Panc1 (cell line): ENCODE results near the gene VWA8. TPM values are rescaled to one million over a fixed set of nuclear protein-coding genes. Genes with fewer than 3 reads are reported as not detected.
"Not testable (repeated sequence)": the region's sequence is repeated elsewhere in the genome, so short reads cannot be mapped to it uniquely, and the experiment has no call there.

Experiments
- ATAC-seq: fragments of 200-7000 bp; cut with Tn5 transposase; 2 replicates; pipeline ENCODE4 v1.9.1; 2020; ENCODE audit warnings: mild to moderate bottlenecking, moderate library complexity
- BruUV-seq: library from RNA; stranded (reverse); fragments of 400-500 nt; replicated peaks from 2 replicates; lab custom pipeline; 2021; lab: Mats Ljungman, UMichigan
- CTCF ChIA-PET: fragments of 300-600 bp; sonication (Branson Sonifier 250); formaldehyde crosslinking; loops from one replicate; lab custom pipeline; 2022; ENCODE audit warnings: antibody characterized with exemption; lab: Charles Lee
- POLR2A ChIA-PET: fragments of 300-600 bp; sonication (Branson Sonifier 250); formaldehyde crosslinking; loops from one replicate; lab custom pipeline; 2022; ENCODE audit warnings: antibody characterized with exemption; lab: Charles Lee
- DNase-seq: peaks from one replicate; pipeline ENCODE4 v3.0.0-alpha.2; 2010; ENCODE audit warnings: low read depth, low spot score
- H3K27ac ChIP-seq: 2 replicates; pipeline ENCODE4 v1.5.1; 2011; ENCODE audit warnings: mild to moderate bottlenecking, low read length, inconsistent platforms
- H3K27me3 ChIP-seq: fragments of 200-500 bp; sonication (Bioruptor generic); 2 replicates; pipeline ENCODE4 v1.6.0; 2014; ENCODE audit warnings: low read length, inconsistent platforms; ENCODE audit not compliant: control insufficient read depth, insufficient read depth
- H3K36me3 ChIP-seq: fragments of 200-500 bp; sonication (Bioruptor generic); 2 replicates; pipeline ENCODE4 v1.5.1; 2014; ENCODE audit warnings: inconsistent platforms, mild to moderate bottlenecking, low read length, moderate library complexity; ENCODE audit not compliant: control insufficient read depth, insufficient read depth
- H3K4me1 ChIP-seq: 2 replicates; pipeline ENCODE4 v1.5.1; 2011; ENCODE audit warnings: inconsistent platforms, mild to moderate bottlenecking, low read length, moderate library complexity; ENCODE audit not compliant: control insufficient read depth, insufficient read depth
- H3K4me3 ChIP-seq, 2 experiments: 2 replicates each; pipeline ENCODE4 v1.5.1; 2011 to 2012; ENCODE audit warnings: low read depth in 2 of 2, low read length in 2 of 2, mild to moderate bottlenecking in 2 of 2, inconsistent platforms in 1 of 2, moderate library complexity in 1 of 2
- H3K9me3 ChIP-seq: fragments of 200-500 bp; sonication (Bioruptor generic); 2 replicates; pipeline ENCODE4 v1.5.1; 2014; ENCODE audit warnings: low read depth, mild to moderate bottlenecking, inconsistent platforms, low read length, moderate library complexity; ENCODE audit not compliant: control insufficient read depth, insufficient read depth
- POLR2AphosphoS5 ChIP-seq: IDR thresholded peaks from 2 replicates; pipeline ENCODE4 v1.6.1; 2012; ENCODE audit warnings: mild to moderate bottlenecking, low read depth, low read length, moderate library complexity
- REST ChIP-seq, 2 experiments: IDR thresholded peaks; 2 replicates each; pipeline ENCODE4 v1.6.1; 2011 to 2012; ENCODE audit warnings: low read depth in 2 of 2, control low read depth in 1 of 2, low read length in 1 of 2, mild to moderate bottlenecking in 1 of 2, moderate library complexity in 1 of 2; ENCODE audit not compliant: insufficient read depth in 1 of 2
- SIN3A ChIP-seq: IDR thresholded peaks from 2 replicates; pipeline ENCODE4 v1.6.1; 2012; ENCODE audit warnings: low read depth, mild to moderate bottlenecking, low read length, moderate library complexity, borderline replicate concordance; ENCODE audit not compliant: insufficient read depth
- TCF7L2 ChIP-seq: IDR thresholded peaks from 2 replicates; pipeline ENCODE4 v1.6.1; 2011; ENCODE audit warnings: mild to moderate bottlenecking, low read depth, low read length, inconsistent platforms
- in situ Hi-C: cut with HindIII; loops from 2 replicates; pipeline ENCODE4 v1.10.0; 2016; ENCODE audit warnings: low sequenced_read_pairs, low pct_unique_long_range_greater_than_20kb
- intact Hi-C: fragments of 100-400 bp; cut with micrococcal nuclease; formaldehyde crosslinking; loops from one replicate; pipeline ENCODE4 v1.10.0; 2022; ENCODE audit not compliant: unreplicated experiment
- total RNA-seq: library from RNA; stranded (reverse); gene quantifications from one replicate; pipeline ENCODE4 v1.2.1, GENCODE V29; 2021; ENCODE audit not compliant: unreplicated experiment
- TF ChIP-seq, protein P1 (sequence below): fragments of 450-650 bp; IDR thresholded peaks from 2 replicates; pipeline ENCODE4 v1.5.1; 2017; ENCODE audit warnings: mild to moderate bottlenecking

Gene VWA8
- total RNA-seq, 1 experiment from 2014 or later, result 11.2 TPM

GRCh38 chr13:41571817-41572340, 389.0 kb downstream of the VWA8 start:
- H3K36me3 ChIP-seq, POLR2A ChIA-PET, intact Hi-C loops, H3K9me3 ChIP-seq, H3K27me3 ChIP-seq, in situ Hi-C loops, H3K4me3 ChIP-seq, BruUV-seq, H3K4me1 ChIP-seq, ATAC-seq, DNase-seq, CTCF ChIA-PET, H3K27ac ChIP-seq: not testable (repeated sequence)

GRCh38 chr13:41568972-41569351, 391.9 kb downstream of the VWA8 start:
- H3K4me1 ChIP-seq, result no peaks in the 10 kb centered on the region
- intact Hi-C loops (no loop called here), in situ Hi-C loops (no loop called here)
- BruUV-seq, result no TSS peak
- ATAC-seq (no peak), DNase-seq (no peak)
- no peaks in the 10 kb centered on the region for H3K9me3 ChIP-seq
- H3K27ac ChIP-seq, result no peak overlapping the region
- no peaks in the 10 kb centered on the region for H3K36me3 ChIP-seq
- H3K27me3 ChIP-seq, result no peaks in the 10 kb centered on the region
- H3K4me3 ChIP-seq, result no peak overlapping the region
- ChIA-PET POLR2A (no interaction called here), CTCF (no interaction called here)
- TF ChIP-seq POLR2AphosphoS5, result no peak

DNA sequence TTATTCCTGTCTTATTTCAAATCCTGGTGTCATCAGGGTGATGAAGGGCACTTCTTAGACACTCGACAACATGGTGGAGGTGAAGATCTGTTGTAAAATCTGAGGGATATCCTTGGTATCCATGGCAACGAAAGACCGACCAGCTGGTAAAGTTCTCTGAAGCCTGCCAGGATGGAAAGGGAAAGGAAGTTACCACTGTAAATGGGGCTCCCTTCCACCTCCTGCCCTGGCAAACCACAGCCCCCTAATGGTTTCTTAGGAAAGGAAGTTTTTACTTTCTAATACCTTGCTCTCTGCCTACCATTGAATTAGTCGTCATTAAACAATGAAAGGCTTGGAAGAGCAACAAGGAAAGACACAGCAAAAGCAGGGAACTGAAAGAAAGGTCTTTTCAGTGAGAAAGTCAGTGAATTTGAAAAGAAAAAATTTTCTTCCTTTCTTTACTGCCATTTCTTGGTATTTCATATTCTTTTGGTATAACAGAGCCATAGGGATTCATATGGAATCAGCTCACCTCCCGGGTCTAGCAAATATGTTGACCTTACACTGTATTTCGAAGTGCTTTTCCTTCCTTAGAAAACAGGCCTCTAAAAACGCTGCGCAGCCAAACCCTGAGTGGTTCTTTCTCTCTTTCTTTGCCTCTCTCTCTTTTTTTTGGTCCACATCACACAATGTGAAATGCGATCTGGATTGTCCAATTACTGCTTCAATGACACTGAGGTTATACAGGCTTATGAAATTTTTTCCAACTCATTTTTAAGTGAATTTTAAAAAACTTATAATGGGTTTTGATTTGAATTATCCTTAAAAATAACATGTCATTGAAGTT, 392.6 kb downstream of the VWA8 start:
- no peaks in the 10 kb centered on the region for H3K4me1 ChIP-seq
- intact Hi-C loops (no loop called here), in situ Hi-C loops (no loop called here)
- ATAC-seq (no peak), DNase-seq (no peak)
- no TSS peak for BruUV-seq
- no peaks in the 10 kb centered on the region for H3K36me3 ChIP-seq
- ChIA-PET POLR2A (no interaction called here), CTCF (no interaction called here)
- H3K9me3 ChIP-seq, result no peaks in the 10 kb centered on the region
- no peak overlapping the region for H3K27ac ChIP-seq
- H3K4me3 ChIP-seq, result no peak overlapping the region
- H3K27me3 ChIP-seq, result no peaks in the 10 kb centered on the region
- TF ChIP-seq POLR2AphosphoS5 (no peak), REST (IDR thresholded peaks at IDR 0.05; ENCODE audit: insufficient read depth in 1 of 2, low read depth in 2 of 2, low read length in 1 of 2) (no peak), TCF7L2 (no peak), SIN3A (no peak)
- TF ChIP-seq, protein P1, sequence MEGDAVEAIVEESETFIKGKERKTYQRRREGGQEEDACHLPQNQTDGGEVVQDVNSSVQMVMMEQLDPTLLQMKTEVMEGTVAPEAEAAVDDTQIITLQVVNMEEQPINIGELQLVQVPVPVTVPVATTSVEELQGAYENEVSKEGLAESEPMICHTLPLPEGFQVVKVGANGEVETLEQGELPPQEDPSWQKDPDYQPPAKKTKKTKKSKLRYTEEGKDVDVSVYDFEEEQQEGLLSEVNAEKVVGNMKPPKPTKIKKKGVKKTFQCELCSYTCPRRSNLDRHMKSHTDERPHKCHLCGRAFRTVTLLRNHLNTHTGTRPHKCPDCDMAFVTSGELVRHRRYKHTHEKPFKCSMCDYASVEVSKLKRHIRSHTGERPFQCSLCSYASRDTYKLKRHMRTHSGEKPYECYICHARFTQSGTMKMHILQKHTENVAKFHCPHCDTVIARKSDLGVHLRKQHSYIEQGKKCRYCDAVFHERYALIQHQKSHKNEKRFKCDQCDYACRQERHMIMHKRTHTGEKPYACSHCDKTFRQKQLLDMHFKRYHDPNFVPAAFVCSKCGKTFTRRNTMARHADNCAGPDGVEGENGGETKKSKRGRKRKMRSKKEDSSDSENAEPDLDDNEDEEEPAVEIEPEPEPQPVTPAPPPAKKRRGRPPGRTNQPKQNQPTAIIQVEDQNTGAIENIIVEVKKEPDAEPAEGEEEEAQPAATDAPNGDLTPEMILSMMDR, result no peak
